Measurements from ENCODE around the gene TAC1.
A peak's percentile ranks its signal among the peaks of the same experiment; 100 is the strongest.
"Not testable (repeated sequence)": the region's sequence is repeated elsewhere in the genome, so short reads cannot be mapped to it uniquely, and the experiment has no call there.

TAC1 gene, protein sequence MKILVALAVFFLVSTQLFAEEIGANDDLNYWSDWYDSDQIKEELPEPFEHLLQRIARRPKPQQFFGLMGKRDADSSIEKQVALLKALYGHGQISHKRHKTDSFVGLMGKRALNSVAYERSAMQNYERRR

DNA sequence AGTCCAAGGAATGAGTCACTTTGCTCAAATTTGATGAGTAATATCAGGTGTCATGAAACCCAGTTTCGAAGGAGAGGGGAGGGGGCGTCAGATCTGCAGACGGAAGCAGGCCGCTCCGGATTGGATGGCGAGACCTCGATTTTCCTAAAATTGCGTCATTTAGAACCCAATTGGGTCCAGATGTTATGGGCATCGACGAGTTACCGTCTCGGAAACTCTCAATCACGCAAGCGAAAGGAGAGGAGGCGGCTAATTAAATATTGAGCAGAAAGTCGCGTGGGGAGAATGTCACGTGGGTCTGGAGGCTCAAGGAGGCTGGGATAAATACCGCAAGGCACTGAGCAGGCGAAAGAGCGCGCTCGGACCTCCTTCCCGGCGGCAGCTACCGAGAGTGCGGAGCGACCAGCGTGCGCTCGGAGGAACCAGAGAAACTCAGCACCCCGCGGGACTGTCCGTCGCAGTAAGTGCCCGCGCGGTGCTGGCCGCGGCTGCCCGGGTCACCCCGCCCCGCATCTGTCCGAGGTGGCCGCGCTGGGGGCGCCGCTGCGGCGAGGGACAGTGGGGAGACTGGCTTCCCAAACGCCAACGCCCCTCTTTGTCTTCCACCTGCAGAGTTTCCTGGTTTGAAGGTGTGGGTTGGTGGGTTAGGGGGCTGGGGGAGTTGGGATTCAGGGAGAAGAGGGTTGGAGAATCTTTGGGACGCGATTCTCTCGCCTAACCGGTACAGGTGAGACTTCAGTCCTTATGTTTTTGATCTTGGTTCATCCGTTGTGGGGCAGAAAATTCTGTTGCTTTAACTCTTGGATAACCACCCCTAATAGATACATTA lies at the start of gene TAC1:
TAC1 (plus strand) TSS at position 351 of the 829 bp plus-strand sequence. CDS start 527 bp downstream, outside the sequence.
- no peak for DNase-seq

DNA sequence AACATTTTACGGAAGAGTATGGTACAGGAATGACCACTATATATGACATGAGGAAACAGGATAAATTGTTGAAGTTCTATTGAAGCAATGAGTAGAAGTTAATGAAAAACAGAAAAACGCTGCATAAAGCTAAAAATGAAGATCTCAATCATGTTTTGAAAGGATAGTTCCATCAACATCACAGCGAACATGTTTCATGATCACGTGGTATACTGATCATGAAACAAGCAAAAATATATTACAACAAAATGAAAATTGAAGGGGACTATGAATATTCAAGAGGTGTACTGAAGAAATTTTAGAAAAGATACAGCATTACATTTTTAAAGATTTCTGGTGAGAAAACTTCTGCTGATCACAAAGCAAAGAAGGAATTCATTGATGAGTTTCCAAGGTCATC lies 45.9 kb upstream of the TAC1 start:
- no peak for DNase-seq

DNA sequence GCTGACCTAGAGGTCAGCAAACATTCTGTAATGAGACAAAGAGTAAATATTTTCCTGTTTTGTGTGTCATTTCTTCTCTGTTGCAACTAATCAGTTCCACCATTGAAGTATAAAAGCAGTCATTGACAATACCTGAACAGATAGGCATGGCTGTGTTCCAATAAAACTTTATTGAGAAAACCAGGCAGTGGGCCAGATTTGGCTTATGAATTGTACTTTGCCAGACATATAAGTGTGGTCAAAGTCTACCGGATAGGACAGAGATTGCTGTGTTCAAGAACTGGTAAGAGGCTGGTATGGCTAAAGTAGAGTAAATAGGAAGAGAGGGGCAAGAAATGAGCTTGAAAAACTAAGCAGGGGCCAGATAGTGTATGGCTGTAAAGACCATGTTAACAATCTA lies 38.3 kb upstream of the TAC1 start:
- no peak for DNase-seq

DNA sequence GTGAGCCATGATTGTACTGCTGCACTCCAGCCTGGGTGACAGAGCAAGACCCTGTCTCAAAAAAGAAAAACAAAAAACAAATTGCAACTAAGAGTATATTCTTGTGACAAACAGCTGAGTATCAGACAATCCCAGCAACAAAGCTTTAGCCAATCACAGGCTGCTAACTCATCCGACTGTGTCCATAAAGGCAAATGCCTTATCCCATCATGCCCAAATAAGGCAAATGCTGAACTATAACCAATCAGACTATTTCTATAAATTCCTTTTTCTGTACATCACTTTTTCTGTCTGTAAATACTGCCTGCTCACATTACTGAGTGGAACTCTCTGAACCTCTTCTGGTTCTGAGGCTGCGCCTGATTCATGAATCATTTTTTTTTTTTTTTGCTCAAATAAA lies 37.5 kb upstream of the TAC1 start:
- no peak for DNase-seq

DNA sequence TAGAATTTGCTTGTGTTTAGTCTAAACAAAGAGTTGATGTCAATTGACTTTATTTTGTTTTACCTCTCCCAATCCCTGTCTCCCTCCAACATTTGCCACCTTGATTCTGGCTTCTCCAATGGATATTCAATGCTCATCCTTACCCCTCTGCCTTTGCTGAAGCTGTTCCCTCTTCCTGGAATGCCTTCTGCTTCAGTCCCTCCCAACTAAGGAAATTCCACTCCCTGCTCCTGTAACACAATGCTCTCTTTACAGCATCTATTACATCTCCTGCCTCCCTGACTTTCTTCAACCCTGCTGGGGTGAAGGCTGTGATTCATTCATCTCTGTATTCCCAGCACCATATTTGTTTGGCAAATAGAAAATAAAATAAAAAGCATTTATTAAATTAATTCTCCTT lies 34.5 kb upstream of the TAC1 start:
- DNase-seq = no peak

DNA sequence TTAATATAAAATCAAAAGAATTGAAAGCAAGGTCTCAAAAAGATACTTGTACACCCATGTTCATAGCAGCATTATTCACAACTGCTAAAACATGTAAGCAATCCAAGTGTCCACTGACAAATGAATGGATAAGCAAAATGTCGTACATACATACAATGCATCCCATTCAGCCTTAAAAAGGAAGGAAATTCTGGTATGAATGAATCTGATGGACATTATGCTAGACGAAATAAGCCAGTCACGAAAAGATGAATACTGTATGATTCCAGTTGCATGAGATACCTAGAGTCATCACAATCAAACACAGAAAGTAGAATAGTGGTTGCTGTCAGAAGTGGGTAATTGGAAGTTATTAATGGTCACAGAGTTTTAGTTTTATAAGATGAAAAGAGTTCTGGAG lies 9.5 kb upstream of the TAC1 start:
- no peak for DNase-seq

DNA sequence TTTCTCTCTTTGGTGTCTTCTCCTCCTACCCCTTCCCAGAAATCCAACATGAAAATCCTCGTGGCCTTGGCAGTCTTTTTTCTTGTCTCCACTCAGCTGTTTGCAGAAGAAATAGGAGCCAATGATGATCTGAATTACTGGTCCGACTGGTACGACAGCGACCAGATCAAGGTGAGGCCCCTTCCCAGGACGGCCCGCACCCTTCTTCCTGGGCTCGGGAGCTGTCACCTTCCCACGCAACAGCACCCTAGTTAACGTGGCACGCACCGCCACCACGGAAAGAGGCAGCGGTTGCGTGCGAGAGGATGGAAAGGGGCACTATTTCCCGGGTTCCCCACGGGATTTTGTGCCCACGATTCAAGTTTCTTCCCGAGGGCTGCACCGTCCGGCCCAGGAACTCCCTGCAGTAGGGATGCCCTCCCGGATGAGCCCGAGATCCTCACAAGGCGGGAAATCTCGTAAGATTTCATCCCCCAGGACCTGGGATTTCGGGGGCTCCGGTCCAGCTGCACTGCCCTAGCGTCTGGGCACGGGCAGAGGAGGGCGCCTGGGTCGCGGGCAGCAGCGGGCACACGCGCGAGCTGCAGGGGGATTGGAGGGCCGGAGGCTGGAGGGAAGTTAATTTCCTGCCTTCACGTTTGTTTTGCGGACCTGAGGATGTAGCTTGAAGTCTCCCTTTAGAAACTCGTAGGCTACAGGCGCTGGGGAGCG lies 834 bp downstream of the TAC1 start:
- no peak for DNase-seq

DNA sequence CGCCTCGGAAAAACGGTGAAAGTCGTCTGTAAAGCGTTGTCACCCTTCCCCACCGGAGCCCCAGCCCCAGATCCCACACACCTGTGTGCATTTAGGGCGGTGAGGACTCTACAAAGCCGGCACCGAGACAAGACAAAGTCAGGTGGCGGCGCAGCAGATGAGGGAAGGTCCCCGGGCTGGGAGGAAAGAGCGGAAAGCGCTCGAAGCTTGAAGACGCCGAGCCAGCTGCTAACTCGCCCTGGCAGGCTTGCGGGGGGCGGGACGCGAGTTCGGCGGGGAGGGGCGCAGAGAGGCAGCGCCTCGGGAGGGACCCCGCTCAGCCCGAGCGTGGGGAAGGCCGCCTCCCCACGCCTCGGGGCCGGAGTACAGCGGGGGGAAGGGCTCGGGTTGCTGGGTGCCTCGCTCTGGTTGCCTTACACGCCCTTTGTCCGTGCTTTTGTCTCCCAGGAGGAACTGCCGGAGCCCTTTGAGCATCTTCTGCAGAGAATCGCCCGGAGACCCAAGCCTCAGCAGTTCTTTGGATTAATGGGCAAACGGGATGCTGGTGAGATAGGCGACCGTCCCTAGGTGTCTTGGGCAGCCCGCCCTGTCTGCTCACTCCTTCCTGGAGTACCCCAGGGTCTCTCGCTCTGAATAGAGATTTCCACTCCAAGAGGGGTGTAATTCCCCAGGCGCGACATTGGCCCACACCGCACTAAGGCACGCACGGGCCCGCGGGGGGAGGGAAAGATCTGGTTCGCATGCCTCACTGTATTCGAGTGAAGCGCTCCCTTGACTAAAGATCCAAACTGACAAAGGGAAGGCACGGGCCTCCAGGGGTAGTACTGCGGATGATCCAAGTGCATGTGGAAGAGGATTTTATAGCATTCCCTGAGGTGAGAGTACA lies 1.6 kb downstream of the TAC1 start:
- DNase-seq = no peak

DNA sequence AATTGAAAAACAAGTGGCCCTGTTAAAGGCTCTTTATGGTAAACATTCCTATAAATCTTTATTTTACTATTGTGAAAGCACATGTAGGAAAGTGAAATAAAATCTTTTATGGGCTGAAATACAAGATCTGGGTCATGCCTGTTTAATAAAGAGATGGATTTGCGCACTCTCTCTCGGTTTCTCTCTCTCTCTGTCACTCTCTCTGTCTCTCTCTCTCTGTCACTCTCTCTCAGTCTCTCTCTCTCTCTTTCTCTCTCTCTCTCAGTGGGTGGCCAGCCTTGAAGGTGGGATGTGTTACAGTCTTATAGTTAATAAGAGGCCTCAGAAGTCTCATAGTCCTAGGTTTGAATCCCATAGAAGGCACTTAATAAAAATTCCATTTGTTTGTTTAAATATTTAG lies 2.4 kb downstream of the TAC1 start:
- no peak for DNase-seq

DNA sequence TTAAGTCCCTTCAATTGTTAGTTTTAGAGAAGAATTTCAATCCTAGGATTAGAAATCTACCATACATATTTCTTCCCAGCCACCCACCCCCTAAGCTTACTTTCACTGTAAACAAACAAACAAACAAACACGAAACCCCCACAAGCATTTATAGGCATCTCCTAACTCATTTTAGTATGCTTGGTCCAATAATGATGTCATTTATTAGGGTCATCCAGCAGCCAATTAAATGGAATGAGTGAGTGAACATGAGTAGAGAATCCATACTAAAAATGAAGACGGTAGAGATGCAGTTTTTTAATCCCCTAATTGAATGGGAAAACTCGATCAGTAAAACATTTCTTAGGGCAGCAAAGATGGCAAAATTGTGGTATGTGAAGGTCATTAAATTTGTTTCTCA lies 3.2 kb downstream of the TAC1 start:
- no peak for DNase-seq

DNA sequence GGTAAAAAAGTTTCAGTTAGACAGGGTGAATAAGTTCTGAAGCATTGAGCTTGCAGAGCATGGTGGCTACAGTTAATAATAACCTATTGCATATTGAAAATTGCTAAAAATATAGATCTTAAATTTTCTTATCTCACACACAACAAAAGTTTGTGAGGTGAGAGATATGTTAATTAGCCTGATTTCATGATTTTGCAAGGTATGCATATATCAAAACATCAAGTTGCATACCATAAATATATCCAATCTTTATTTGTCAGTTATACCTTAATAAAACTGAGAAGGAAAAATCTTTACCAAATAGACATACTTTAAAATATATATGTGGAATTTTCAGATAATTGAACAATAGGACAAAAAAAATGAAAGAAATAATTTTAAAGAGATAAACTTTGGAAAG lies 16.6 kb downstream of the TAC1 start:
- no peak for DNase-seq

DNA sequence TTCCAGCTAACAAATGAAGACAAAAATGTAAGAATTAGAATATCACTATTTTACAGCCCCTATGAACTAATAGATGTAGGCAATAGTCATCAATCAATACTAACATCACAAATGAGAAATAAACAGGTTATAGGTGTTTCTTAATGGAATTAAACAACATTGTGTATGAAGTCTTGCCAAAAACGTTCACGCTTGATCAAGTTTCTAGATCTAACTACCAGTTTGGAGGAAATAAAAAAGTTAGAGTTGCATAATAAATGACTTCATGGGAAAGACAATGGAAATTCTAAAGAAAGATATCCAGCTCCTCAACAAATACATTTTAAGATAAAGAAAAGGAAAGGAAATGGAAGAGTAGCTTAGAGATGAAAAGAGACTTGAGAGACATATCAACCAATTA lies 19.7 kb downstream of the TAC1 start:
- DNase-seq = no peak

DNA sequence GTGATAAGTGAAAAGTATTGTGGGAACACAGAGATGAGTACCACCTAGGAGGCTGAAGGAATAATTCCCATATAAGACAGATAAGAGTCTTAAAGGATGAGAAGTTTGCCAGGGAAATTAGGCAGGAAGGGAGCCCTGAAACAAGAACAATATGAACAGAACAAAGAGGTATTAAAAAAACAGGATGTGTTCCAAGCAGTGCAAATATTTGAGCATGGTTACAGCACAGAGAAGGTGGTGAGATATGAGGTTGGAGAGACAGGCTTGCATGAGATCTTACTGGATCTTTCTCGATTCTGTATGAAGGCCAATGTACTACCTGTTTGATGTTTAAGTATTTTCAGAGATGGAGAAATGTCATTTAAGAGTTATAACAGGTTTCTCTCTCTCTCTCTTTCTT lies 20.3 kb downstream of the TAC1 start:
- peak in 1 of 2 experiments; percentile 45 for DNase-seq

DNA sequence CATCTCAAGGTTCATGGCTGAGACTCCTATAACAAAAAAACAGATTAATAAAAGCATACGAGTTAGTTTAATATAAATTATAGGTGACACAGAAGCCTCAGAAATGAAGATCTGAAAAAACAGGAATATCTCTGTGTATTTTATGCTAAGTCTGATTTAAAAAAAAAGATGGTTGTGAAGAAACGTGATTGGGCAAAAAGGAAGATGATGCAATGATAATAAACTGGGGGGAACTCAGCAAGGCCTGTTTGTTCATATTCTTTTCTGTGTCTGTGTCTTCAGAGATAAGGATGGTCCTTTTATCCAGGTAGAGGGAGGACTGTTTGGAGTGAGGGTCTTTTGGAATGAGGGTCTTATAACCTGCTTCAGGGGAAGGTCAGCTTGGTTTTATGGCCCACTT lies 25.9 kb downstream of the TAC1 start:
- DNase-seq = no peak

DNA sequence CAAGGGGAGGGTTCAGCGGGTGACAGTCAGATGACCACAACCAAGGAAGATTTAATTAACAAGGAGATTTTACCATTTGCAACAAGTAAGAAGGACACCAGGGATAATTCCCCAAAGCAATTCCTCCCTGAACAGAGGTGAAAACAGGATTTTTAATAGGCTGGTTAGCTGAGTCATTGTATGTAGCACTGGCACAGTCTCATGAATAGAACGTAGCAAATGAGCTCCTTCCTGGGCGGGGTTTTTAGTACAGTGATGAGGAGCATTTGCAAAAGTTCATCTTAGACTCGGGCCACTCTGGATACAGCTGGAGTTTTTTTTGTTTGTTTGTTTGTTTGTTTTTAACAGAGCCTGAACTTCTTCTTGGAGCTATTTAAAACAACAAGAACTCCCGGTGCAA lies 39.0 kb downstream of the TAC1 start:
- DNase-seq = no peak

DNA sequence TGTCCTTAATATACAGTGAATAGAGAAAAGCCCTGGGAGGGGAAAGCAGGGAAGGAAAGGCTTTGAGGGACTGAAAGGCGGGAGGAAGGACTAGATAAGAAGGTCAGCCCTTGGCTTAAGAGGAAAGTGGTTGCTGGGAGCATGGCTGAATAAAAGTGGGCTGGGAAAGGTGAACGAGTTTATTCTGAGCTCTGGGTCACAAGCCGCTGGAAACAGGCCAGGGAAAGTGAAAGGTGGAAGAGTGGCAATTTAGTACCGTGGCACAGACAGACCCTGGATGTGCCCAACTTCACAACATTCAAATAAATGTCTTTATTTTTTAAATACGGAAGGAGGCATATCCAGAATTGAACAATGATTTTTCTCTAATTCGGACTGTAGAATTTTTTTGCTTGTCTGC lies 39.7 kb downstream of the TAC1 start:
- no peak for DNase-seq

DNA sequence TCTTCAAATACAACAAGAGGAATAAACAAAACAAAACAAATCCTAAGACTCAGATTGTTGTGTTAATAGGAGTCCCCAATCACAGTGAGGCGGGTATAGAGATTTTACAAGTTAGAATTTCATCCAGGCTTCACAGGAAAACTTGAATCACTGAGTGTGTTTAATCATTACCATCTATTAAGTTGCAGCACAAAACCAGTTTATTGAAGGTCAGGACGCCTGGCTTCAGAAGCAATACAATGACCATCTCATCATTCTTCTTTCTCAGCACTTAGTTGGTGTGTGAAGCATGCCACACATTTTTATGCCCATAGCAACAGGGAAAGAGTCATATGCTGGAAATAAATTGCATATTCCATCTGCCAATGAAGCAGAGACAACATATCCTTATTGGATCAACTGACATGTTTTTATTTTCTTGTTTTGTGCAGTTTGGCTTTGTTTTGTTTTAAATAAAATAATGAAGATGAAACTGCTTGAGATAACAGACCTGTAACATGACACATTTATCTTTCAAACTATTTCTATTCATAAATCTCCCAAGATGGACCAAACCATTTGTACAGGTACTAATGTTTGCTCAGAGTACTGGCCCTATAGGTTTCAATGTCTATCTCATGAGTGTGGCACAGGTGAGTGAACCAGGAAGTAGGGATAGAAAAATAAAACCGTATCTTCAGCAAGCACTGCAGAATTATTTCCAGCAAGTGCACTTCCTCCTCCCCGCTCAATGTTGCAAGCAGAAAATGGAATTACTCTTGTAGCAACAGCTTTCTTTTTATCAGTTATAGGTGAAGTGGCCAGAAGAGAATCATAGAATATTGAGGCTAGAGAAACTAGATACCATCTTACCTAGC lies 40.4 kb downstream of the TAC1 start:
- no peak for DNase-seq

DNA sequence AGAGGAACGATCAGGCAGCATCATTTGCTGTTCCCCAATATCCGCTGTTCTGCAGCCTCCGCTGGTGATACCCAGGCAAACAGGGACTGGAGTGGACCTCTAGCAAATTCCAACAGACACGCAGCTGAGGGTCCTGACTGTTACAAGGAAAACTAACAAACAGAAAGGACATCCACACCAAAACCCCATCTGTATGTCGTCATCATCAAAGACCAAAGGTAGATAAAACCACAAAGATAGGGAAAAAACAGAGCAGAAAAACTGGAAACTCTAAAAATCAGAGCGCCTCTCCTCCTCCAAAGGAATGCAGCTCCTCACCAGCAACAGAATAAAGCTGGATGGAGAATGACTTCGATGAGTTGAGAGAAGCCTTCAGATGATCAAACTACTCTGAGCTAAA lies 54.5 kb downstream of the TAC1 start:
- not testable (repeated sequence) for DNase-seq

Measured in NCI-H2081 (cell line).